ENCODE measurements around the gene KANK4.

KANK4 gene

DNA sequence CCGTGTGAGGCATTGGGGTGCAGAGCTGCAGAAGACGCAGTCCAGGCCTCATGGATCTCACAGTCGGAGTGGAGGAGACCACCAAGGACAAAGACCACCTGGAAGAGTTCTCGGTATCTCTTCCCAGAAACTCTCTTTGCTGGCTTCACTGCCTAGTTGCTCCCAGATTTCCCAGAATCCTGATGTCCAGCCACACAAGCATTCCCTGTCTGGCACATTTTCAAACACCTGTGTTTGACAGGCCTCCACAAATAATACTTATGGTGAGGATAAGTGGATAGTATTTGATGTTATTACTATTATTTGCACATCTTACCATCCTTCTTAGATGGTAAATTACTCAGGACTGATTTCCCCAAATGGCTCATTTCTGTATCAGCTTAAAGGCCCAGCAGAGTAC, 27.7 kb upstream of the KANK4 start:
- no peak overlapping the region for H3K4me3 Mint-ChIP-seq
- no peaks in the 10 kb centered on the region for H3K9me3 Mint-ChIP-seq
- DNase-seq (ENCODE audit: low spot score in 2 of 2): no peak
- H3K36me3 Mint-ChIP-seq: no peaks in the 10 kb centered on the region
- no peak overlapping the region for H3K27ac Mint-ChIP-seq
- H3K4me1 Mint-ChIP-seq: no peaks in the 10 kb centered on the region
- ATAC-seq: no peak

GRCh38 chr1:62343911-62344310, 24.7 kb upstream of the KANK4 start:
- Mint-ChIP-seq H3K4me3 (no peak overlapping the region), H3K36me3 (no peaks in the 10 kb centered on the region), H3K27ac (no peak overlapping the region), H3K4me1 (no peaks in the 10 kb centered on the region), H3K9me3 (no peaks in the 10 kb centered on the region)
- no peak for DNase-seq (ENCODE audit: low spot score in 2 of 2)
- ATAC-seq: no peak

DNA sequence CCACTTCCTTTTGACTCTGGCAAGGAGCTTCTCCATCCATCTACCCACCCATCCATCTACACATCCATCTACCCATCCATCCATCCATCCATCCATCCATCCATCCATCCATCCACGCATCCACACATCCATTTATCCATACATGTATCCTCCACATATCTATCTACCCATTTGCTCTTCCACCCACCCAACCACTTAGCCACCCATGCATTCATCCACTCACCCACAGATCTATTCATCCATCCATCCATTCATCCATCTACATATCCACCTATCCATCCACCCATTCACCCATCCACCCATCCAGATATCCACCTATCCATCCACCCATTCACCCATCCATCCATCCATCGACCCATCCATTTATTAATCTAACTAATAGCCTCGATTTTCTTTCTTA, 23.0 kb upstream of the KANK4 start:
- Mint-ChIP-seq H3K4me3 (no peak overlapping the region), H3K9me3 (no peaks in the 10 kb centered on the region), H3K27ac (no peak overlapping the region), H3K36me3 (no peaks in the 10 kb centered on the region), H3K4me1 (no peaks in the 10 kb centered on the region)
- ATAC-seq (no peak), DNase-seq (ENCODE audit: low spot score in 2 of 2) (no peak)

DNA sequence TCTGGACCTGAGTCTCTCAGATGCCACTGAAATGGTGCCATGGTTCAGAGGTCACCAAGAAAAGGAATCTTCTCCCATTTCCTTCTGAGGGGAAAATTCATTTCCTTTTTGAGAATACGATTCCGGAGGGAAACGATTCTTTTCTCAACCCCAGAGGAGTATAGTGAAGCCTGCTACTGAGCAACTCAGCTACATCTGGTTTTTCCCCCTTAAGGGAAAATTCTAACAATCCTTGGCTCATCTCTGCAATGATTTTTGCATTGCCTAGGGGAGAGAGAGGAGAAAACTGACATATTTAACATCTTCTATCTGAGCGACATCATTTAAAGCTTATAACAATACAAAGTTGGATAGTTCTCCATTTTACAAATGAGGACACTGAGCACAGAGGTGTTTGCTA, 22.4 kb upstream of the KANK4 start:
- ATAC-seq (no peak), DNase-seq (ENCODE audit: low spot score in 2 of 2) (no peak)
- Mint-ChIP-seq H3K4me1 (no peaks in the 10 kb centered on the region), H3K4me3 (no peak overlapping the region), H3K27ac (no peak overlapping the region), H3K9me3 (no peaks in the 10 kb centered on the region), H3K36me3 (no peaks in the 10 kb centered on the region)

GRCh38 chr1:62341089-62341488, 21.9 kb upstream of the KANK4 start:
- Mint-ChIP-seq H3K4me1 (no peaks in the 10 kb centered on the region), H3K9me3 (no peaks in the 10 kb centered on the region), H3K36me3 (no peaks in the 10 kb centered on the region), H3K4me3 (no peak overlapping the region), H3K27ac (no peak overlapping the region)
- no peak for ATAC-seq
- DNase-seq (ENCODE audit: low spot score in 2 of 2): no peak

GRCh38 chr1:62337706-62338631, 18.7 kb upstream of the KANK4 start:
- H3K4me1 Mint-ChIP-seq: no peaks in the 10 kb centered on the region
- no peak for ATAC-seq
- H3K9me3 Mint-ChIP-seq: no peaks in the 10 kb centered on the region

GRCh38 chr1:62336995-62337705, 17.9 kb upstream of the KANK4 start:
- Mint-ChIP-seq H3K4me1 (no peaks in the 10 kb centered on the region), H3K27ac (no peak overlapping the region), H3K4me3 (no peak overlapping the region), H3K9me3 (no peaks in the 10 kb centered on the region), H3K36me3 (no peaks in the 10 kb centered on the region)
- ATAC-seq (no peak), DNase-seq (ENCODE audit: low spot score in 2 of 2) (no peak)

More at GRCh38 chr1:62337706-62338631, 18.7 kb upstream of the KANK4 start:
- Mint-ChIP-seq H3K36me3 (no peaks in the 10 kb centered on the region), H3K27ac (no peak overlapping the region), H3K4me3 (no peak overlapping the region)
- DNase-seq (ENCODE audit: low spot score in 2 of 2): no peak

DNA sequence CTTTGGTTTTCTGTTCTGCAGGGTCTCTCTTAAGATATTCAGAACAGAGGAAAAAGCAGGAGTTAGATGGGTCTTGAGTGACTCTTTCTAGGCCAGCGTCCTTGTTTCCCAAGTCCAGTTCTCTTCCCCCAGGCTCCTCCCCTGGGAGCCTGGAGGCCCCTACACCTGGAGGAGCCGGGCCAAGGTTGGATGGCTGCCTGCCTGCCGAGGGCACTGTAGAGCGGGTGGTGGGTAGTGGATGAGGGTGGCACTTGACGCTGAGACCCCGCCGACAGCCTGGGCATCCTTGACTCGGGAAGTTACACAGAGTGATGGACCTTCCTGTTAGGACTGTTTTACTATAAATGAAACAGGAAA, 17.4 kb upstream of the KANK4 start:
- H3K27ac Mint-ChIP-seq: no peak overlapping the region
- H3K4me3 Mint-ChIP-seq: no peak overlapping the region
- no peaks in the 10 kb centered on the region for H3K4me1 Mint-ChIP-seq
- H3K36me3 Mint-ChIP-seq: no peaks in the 10 kb centered on the region
- DNase-seq (ENCODE audit: low spot score in 2 of 2): no peak
- H3K9me3 Mint-ChIP-seq: no peaks in the 10 kb centered on the region
- no peak for ATAC-seq

- ATAC-seq: no peak
- no peak for DNase-seq (ENCODE audit: low spot score in 2 of 2)
These were observed 16.4 kb upstream of the KANK4 start for GRCh38 chr1:62335656-62336055.

DNA sequence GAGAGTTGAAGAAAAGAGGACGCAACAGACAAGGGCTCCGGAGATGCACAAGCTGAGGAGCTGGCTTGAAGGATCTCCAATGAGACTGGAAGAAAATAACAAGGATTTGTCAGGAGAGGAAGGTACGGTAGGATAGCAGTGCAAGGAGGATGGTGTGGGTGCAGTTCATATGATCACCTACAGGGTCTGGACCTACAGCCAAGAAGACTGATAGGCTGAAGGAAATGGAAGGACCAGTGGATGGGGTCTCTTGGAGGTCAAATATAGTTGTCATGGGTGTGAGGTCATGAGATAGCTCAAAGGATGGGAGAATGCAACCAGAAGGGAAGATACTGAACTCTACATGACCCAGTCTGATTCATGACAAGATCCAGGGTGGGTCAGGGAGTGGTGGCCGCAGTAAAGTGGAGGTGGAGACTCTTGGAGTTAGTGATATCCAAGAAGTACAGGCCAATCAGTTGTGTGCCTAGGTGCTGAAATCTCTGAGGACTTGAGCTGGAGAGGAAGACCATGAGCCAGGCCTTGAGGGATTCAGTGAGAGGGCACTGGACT, 15.3 kb upstream of the KANK4 start:
- Mint-ChIP-seq H3K36me3 (no peaks in the 10 kb centered on the region), H3K4me1 (no peaks in the 10 kb centered on the region), H3K4me3 (no peak overlapping the region), H3K9me3 (no peaks in the 10 kb centered on the region), H3K27ac (no peak overlapping the region)
- ATAC-seq (no peak), DNase-seq (ENCODE audit: low spot score in 2 of 2) (no peak)

More at GRCh38 chr1:62335656-62336055, 16.4 kb upstream of the KANK4 start:
- Mint-ChIP-seq H3K36me3 (no peaks in the 10 kb centered on the region), H3K4me1 (no peaks in the 10 kb centered on the region), H3K9me3 (no peaks in the 10 kb centered on the region), H3K27ac (no peak overlapping the region), H3K4me3 (no peak overlapping the region)

DNA sequence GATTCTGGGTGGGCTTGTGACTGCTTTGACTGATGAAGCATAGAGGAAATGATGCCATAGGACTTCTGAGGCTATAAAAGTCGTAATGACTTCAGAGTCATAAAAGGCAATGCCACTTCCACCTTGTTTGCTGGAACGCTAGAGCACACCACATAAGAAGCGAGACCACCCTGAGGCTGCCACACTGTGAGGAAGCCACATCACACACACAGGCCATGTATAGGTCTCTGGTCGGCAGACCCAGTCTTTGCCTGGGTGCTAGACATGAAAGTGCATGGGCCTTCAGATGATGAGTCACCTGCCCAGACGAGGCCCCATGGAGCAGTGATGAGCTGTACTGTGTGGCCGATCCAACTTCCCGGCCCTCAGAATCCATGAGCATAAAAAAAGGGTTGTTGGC, 14.2 kb upstream of the KANK4 start:
- no peaks in the 10 kb centered on the region for H3K36me3 Mint-ChIP-seq
- H3K27ac Mint-ChIP-seq: no peak overlapping the region
- no peaks in the 10 kb centered on the region for H3K9me3 Mint-ChIP-seq
- DNase-seq (ENCODE audit: low spot score in 2 of 2) (no peak), ATAC-seq (peak; percentile 41)
- H3K4me1 Mint-ChIP-seq: no peaks in the 10 kb centered on the region
- H3K4me3 Mint-ChIP-seq: no peak overlapping the region

- H3K27ac Mint-ChIP-seq: no peak overlapping the region
- no peaks in the 10 kb centered on the region for H3K4me1 Mint-ChIP-seq
- no peak overlapping the region for H3K4me3 Mint-ChIP-seq
- H3K9me3 Mint-ChIP-seq: no peaks in the 10 kb centered on the region
- H3K36me3 Mint-ChIP-seq: no peaks in the 10 kb centered on the region
- DNase-seq (ENCODE audit: low spot score in 2 of 2) (no peak), ATAC-seq (no peak)
These were observed 8.3 kb upstream of the KANK4 start for GRCh38 chr1:62327360-62328055.

- no peaks in the 10 kb centered on the region for H3K9me3 Mint-ChIP-seq
- H3K36me3 Mint-ChIP-seq: no peaks in the 10 kb centered on the region
- H3K4me1 Mint-ChIP-seq: no peaks in the 10 kb centered on the region
- no peak overlapping the region for H3K27ac Mint-ChIP-seq
- no peak for DNase-seq (ENCODE audit: low spot score in 2 of 2)
- ATAC-seq: no peak
- H3K4me3 Mint-ChIP-seq: no peak overlapping the region
These were observed 6.4 kb upstream of the KANK4 start for GRCh38 chr1:62325681-62326080.

DNA sequence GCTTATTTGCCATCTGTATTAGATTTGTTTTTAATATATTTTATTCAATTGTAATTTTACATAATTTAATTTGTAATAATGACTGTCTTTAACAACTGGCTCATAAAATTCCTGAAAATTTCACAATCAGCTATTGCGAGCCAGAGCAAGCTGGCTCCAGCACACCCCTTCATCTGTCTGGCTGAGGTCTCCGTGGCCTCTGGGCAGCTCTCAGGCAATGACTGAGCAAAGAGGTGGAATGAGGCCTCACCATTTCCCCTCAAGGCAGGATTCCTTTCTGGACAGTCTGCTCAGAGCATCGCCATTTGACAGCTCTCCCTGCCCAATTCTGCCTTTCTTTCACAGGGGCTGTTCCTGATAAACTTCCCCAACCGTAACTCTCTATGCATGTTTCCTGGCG, 5.8 kb upstream of the KANK4 start:
- Mint-ChIP-seq H3K4me1 (no peaks in the 10 kb centered on the region), H3K36me3 (no peaks in the 10 kb centered on the region), H3K4me3 (no peak overlapping the region), H3K27ac (no peak overlapping the region), H3K9me3 (no peaks in the 10 kb centered on the region)
- ATAC-seq (no peak), DNase-seq (ENCODE audit: low spot score in 2 of 2) (no peak)

DNA sequence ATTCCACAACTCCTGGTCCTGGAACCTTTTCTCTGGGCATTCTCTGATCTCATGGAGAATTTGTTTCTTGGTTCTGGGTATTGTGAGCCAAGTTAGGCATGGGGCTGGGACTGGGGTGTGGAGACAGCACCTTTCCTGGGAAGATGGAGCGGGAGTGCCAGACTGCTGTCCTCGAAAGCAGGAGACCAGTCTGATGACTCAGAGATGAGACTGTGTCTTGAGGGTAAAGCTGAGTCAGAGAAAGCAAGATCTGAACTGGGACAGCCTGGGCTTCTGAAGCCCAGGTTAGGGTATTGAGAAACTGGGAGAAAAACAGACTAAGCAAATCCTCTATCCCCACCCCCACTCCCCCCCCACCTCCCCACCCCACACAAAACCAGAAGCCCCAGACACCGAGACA, 2.2 kb upstream of the KANK4 start:
- Mint-ChIP-seq H3K4me1 (no peaks in the 10 kb centered on the region), H3K27ac (peak overlapping the region; percentile 62), H3K9me3 (no peaks in the 10 kb centered on the region), H3K36me3 (no peaks in the 10 kb centered on the region), H3K4me3 (no peak overlapping the region)
- ATAC-seq: no peak
- no peak for DNase-seq (ENCODE audit: low spot score in 2 of 2)

Data from stimulated activated effector memory CD8-positive, alpha-beta T cell treated with anti-CD3 and anti-CD28 coated beads, Interleukin-12 subunit alpha, Interleukin-12 subunit beta, amount 100 ng/mL, for 72 hours (primary cell).